A673 (cell line): ENCODE results near the gene MIGA2.

Experiments
- CTCF ChIP-seq: fragments of 300-800, 200-600 bp; sonication (generic); conservative IDR thresholded peaks from 2 replicates; pipeline ENCODE4 v1.5.1; 2017; ENCODE audit warnings: low read depth, mild to moderate bottlenecking, antibody characterized with exemption, low read length, moderate library complexity, mixed read lengths
- EZH2 ChIP-seq: fragments of 200-600 bp; sonication (generic); IDR thresholded peaks from 2 replicates; pipeline ENCODE4 v1.6.1; 2017; ENCODE audit warnings: borderline replicate concordance, low read depth, mild to moderate bottlenecking, mixed read lengths, antibody characterized with exemption, low read length; ENCODE audit not compliant: poor library complexity, severe bottlenecking

- no peak for TF ChIP-seq EZH2
- no peak for TF ChIP-seq CTCF
Measured at GRCh38 chr9:129100383-129101169, 64.2 kb downstream of the MIGA2 start.
